GM21526 (cell line): ENCODE data around the gene SYCP3.
"Not testable (repeated sequence)": the region's sequence is repeated elsewhere in the genome, so short reads cannot be mapped to it uniquely, and the experiment has no call there.

Experiments used
- ATAC-seq: cut with Tn5 transposase; IDR thresholded peaks from one replicate; pipeline ENCODE4 v1.9.1; 2021; ENCODE audit warnings: moderate library complexity; ENCODE audit not compliant: unreplicated experiment, low FRiP score

The SYCP3 gene

GRCh38 chr12:101761781-101762180 is 22.5 kb upstream of the SYCP3 start:
- ATAC-seq = no peak

- no peak for ATAC-seq
These were observed 22.1 kb upstream of the SYCP3 start for GRCh38 chr12:101761350-101761749.

- ATAC-seq = no peak
These were observed 20.3 kb upstream of the SYCP3 start for GRCh38 chr12:101759396-101760047.

GRCh38 chr12:101750152-101750551 is 10.9 kb upstream of the SYCP3 start:
- no peak for ATAC-seq

GRCh38 chr12:101749657-101750056 is 10.4 kb upstream of the SYCP3 start:
- ATAC-seq = no peak

GRCh38 chr12:101748907-101749306 is 9.6 kb upstream of the SYCP3 start:
- no peak for ATAC-seq

GRCh38 chr12:101747697-101748096 is 8.4 kb upstream of the SYCP3 start:
- ATAC-seq = no peak

GRCh38 chr12:101746661-101747060 is 7.4 kb upstream of the SYCP3 start:
- no peak for ATAC-seq

- ATAC-seq = no peak
These were observed 6.9 kb upstream of the SYCP3 start for GRCh38 chr12:101746196-101746595.

- ATAC-seq = no peak
These were observed 6.2 kb upstream of the SYCP3 start for GRCh38 chr12:101745481-101745880.

GRCh38 chr12:101743724-101744472 is 4.6 kb upstream of the SYCP3 start:
- peak; percentile 92 for ATAC-seq

- no peak for ATAC-seq
These were observed 4.0 kb upstream of the SYCP3 start for GRCh38 chr12:101743242-101743641.

GRCh38 chr12:101740980-101741379 is 1.7 kb upstream of the SYCP3 start:
- no peak for ATAC-seq

- ATAC-seq = no peak
These were observed 1.3 kb upstream of the SYCP3 start for GRCh38 chr12:101740566-101740965.

- ATAC-seq = no peak
These were observed 1.8 kb downstream of the SYCP3 start for GRCh38 chr12:101737476-101737875.

- ATAC-seq = not testable (repeated sequence)
These were observed 4.8 kb downstream of the SYCP3 start for GRCh38 chr12:101734482-101734881.

- no peak for ATAC-seq
These were observed 6.1 kb downstream of the SYCP3 start for GRCh38 chr12:101733166-101733565.

GRCh38 chr12:101732318-101732717 is 6.9 kb downstream of the SYCP3 start:
- no peak for ATAC-seq

GRCh38 chr12:101729842-101730241 is 9.4 kb downstream of the SYCP3 start:
- no peak for ATAC-seq

GRCh38 chr12:101727098-101727497 is 12.2 kb downstream of the SYCP3 start:
- ATAC-seq = no peak

- no peak for ATAC-seq
These were observed 16.9 kb downstream of the SYCP3 start for GRCh38 chr12:101722392-101722791.

- no peak for ATAC-seq
These were observed 19.1 kb downstream of the SYCP3 start for GRCh38 chr12:101720118-101720517.
